Inflammatory macrophage treated with lipopolysaccharide for 4 hours (primary cell): ENCODE data around the gene TENT5D.
"Not testable (repeated sequence)": the region's sequence is repeated elsewhere in the genome, so short reads cannot be mapped to it uniquely, and the experiment has no call there.

Source experiments
- DNase-seq: peaks from one replicate; pipeline ENCODE4 v3.0.0-alpha.2; 2020

TENT5D gene

DNA sequence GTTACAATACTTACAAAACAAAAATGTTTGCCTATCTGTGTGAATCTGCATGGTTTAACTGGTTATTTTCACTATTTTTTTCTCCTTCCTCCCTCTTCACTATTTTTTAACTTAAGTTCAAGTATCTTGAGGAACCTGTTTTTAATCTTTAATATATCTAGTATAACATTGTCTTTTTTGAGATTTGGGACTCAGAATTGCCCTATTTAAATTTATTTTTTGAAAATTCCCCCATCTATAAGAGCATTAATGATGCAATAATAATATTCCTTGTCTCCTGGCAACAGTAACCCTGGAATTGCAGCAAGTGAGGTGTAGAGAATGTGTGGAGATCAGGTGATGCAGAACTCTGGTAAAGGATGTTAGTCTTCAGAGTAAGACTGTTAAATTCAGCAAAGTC lies at the start of gene TENT5D:
Gene TENT5D, plus strand, starts transcription at position 301 of the 400 bp plus-strand sequence. CDS start 22,093 bp downstream, outside the sequence.
- no peak for DNase-seq

GRCh38 chrX:80385651-80386050 lies 34.6 kb upstream of the TENT5D start:
- not testable (repeated sequence) for DNase-seq

GRCh38 chrX:80388206-80388605 lies 32.0 kb upstream of the TENT5D start:
- no peak for DNase-seq

GRCh38 chrX:80412042-80412441 lies 8.2 kb upstream of the TENT5D start:
- DNase-seq = no peak

- DNase-seq = no peak
Measured at GRCh38 chrX:80423000-80423399, 2.8 kb downstream of the TENT5D start.

GRCh38 chrX:80423744-80424143 lies 3.5 kb downstream of the TENT5D start:
- DNase-seq = no peak

- DNase-seq = no peak
Measured at GRCh38 chrX:80430826-80431504, 10.7 kb downstream of the TENT5D start.

- DNase-seq = no peak
Measured at GRCh38 chrX:80431505-80431832, 11.2 kb downstream of the TENT5D start.

- no peak for DNase-seq
Measured at GRCh38 chrX:80432441-80432840, 12.2 kb downstream of the TENT5D start.

- DNase-seq = no peak
Measured at GRCh38 chrX:80432863-80433262, 12.6 kb downstream of the TENT5D start.

DNA sequence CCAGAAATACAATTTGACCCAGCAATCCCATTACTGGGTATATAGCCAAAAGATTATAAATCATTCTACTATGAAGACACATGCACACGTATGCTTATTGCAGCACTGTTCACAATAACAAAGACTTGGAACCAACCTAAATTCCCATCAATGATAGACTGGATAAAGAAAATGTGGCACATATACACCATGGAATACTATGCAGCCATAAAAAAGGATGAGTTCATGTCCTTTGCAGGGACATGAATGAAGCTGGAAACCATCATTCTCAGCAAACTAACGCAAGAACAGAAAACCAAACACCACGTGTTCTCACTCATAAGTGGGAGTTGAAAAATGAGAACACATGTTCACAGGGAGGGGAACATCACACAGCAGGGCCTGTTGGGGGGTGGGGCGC lies 47.9 kb downstream of the TENT5D start:
- not testable (repeated sequence) for DNase-seq

DNA sequence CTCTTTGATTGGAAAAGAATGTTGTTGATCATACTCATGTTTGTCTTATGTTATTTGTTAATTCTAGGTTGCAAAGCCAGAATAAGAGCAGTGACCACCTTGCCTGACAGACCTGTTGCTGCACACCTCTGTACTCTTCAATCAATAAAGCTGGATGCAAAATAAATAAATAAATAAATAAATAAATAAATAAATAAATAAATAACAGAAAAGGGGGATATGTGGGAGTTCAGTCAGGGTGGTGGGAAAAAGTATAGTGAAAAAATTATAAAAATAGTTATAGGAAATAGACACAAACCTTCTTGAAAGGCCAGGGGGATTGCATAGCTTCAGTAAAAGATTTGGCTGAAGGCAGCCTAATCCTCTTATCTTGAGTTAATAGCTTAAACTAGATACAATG lies 51.3 kb downstream of the TENT5D start:
- DNase-seq = no peak

DNA sequence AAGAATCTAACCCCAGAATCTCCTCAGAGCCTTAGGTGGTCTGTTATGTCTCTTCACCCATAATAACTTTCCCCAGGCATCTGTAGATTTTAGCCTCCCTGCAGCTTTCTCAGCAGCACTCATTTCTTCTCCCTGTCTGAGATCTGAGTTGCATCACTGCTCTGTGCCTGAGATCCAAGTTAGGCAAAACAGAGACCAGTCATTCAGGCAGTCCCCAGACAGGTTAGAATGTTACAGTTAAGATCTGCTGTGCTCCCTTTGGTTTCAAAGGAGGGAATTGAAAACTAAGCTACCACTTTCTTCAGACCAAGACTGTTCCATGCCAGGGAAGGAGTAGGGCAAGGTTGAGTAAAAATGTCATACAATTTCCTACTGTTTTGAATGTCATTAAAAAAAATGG lies 65.3 kb downstream of the TENT5D start:
- no peak for DNase-seq

DNA sequence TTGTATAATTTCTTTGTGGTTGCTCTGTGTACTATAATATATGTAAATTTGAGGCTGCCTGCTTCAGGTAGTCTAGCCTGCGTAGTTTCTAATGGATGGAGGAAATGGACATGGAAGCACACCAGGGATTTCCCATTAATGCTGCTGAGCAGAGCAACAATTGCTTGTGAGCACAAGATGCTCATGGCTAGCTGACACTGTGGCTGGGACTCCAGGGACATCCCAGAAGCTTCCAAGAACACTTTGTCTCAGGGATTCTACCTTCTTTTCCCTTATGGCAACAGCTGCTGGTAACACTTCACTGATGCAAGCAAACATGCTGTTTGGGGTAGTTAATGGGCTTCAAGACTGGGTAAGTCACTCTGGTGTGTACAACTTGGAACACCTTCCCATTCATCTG lies 66.1 kb downstream of the TENT5D start:
- DNase-seq = no peak

GRCh38 chrX:80489166-80489565 lies 68.9 kb downstream of the TENT5D start:
- no peak for DNase-seq
